GM23338 (cell line): ENCODE results near the gene ERFE. TPM values are rescaled to one million over a fixed set of nuclear protein-coding genes. Genes with fewer than 3 reads are reported as not detected.

Experiments
- ATAC-seq: fragments of 200-7000 bp; cut with Tn5 transposase; 3 replicates; pipeline ENCODE4 v1.9.1; 2020
- DNase-seq: peaks from one replicate; pipeline ENCODE4 v3.0.0-alpha.2; 2015; ENCODE audit warnings: low spot score
- H2AFZ ChIP-seq: fragments of 200-600 bp; sonication (generic); 2 replicates; pipeline ENCODE4 v1.8.0; 2016; ENCODE audit warnings: antibody characterized with exemption, mild to moderate bottlenecking, moderate library complexity
- H3F3A ChIP-seq: fragments of 200-600 bp; sonication (generic); replicated peaks from 2 replicates; pipeline ENCODE4 v1.8.0; 2017; ENCODE audit warnings: antibody characterized with exemption, mixed run types, low read depth
- H3K27ac ChIP-seq: fragments of 200-600 bp; sonication (generic); 2 replicates; pipeline ENCODE4 v1.6.1; 2016; ENCODE audit warnings: low read depth
- H3K27me3 ChIP-seq: fragments of 200-600 bp; sonication (generic); 2 replicates; pipeline ENCODE4 v1.8.0; 2016; ENCODE audit warnings: mild to moderate bottlenecking, mixed run types, moderate library complexity; ENCODE audit not compliant: insufficient read depth
- H3K36me3 ChIP-seq: fragments of 200-600 bp; sonication (generic); 2 replicates; pipeline ENCODE4 v1.8.0; 2016; ENCODE audit warnings: mild to moderate bottlenecking; ENCODE audit not compliant: insufficient read depth
- H3K4me1 ChIP-seq: fragments of 200-600 bp; sonication (generic); 2 replicates; pipeline ENCODE4 v1.8.0; 2016; ENCODE audit warnings: mild to moderate bottlenecking, moderate library complexity; ENCODE audit not compliant: insufficient read depth
- H3K4me2 ChIP-seq: fragments of 200-600 bp; sonication (generic); 2 replicates; pipeline ENCODE4 v1.7.1; 2017; ENCODE audit warnings: mixed run types
- H3K4me3 ChIP-seq: fragments of 200-600 bp; sonication (generic); 2 replicates; pipeline ENCODE4 v1.6.1; 2016; ENCODE audit warnings: mixed run types
- H3K79me2 ChIP-seq: fragments of 200-600 bp; sonication (generic); replicated peaks from 2 replicates; pipeline ENCODE4 v1.8.0; 2017; ENCODE audit warnings: mild to moderate bottlenecking; ENCODE audit not compliant: insufficient read depth
- H3K9me2 ChIP-seq: fragments of 200-600 bp; sonication (generic); 2 replicates; pipeline ENCODE4 v1.8.0; 2017; ENCODE audit not compliant: insufficient read depth
- H4K20me1 ChIP-seq: fragments of 200-600 bp; sonication (generic); replicated peaks from 2 replicates; pipeline ENCODE4 v1.8.0; 2017; ENCODE audit warnings: mild to moderate bottlenecking; ENCODE audit not compliant: insufficient read depth
- H3K27ac Mint-ChIP-seq: 2 replicates; pipeline ENCODE4 v1.8.0; 2020; ENCODE audit warnings: inconsistent platforms, mild to moderate bottlenecking, moderate library complexity, mixed read lengths
- H3K27me3 Mint-ChIP-seq: 3 replicates; pipeline ENCODE4 v1.8.0; 2022; ENCODE audit warnings: low read depth, mild to moderate bottlenecking, moderate library complexity, mixed read lengths, inconsistent platforms; ENCODE audit not compliant: insufficient read depth, poor library complexity
- H3K36me3 Mint-ChIP-seq: 3 replicates; pipeline ENCODE4 v1.8.0; 2021; ENCODE audit warnings: low read depth, mild to moderate bottlenecking, inconsistent platforms, moderate library complexity, mixed read lengths
- H3K4me1 Mint-ChIP-seq: 3 replicates; pipeline ENCODE4 v1.8.0; 2020; ENCODE audit warnings: mild to moderate bottlenecking, inconsistent platforms, mixed read lengths
- H3K4me3 Mint-ChIP-seq: 3 replicates; pipeline ENCODE4 v1.8.0; 2021; ENCODE audit warnings: moderate library complexity, mild to moderate bottlenecking, inconsistent platforms, mixed read lengths
- H3K9me3 Mint-ChIP-seq: 3 replicates; pipeline ENCODE4 v1.8.0; 2020; ENCODE audit warnings: moderate library complexity, mild to moderate bottlenecking, inconsistent platforms, mixed read lengths
- CREB1 ChIP-seq: fragments of 250-450 bp; sonication (Bioruptor Pico); IDR thresholded peaks from 2 replicates; pipeline ENCODE4 v1.5.0; 2020; ENCODE audit warnings: low read depth, mild to moderate bottlenecking, moderate library complexity
- EZH2 ChIP-seq: fragments of 200-600 bp; sonication (generic); IDR thresholded peaks from one replicate; pipeline ENCODE4 v1.8.0; 2017; ENCODE audit warnings: antibody characterized with exemption, mild to moderate bottlenecking, low read depth; ENCODE audit not compliant: unreplicated experiment
- NANOG ChIP-seq: IDR thresholded peaks from 2 replicates; pipeline ENCODE4 v1.6.1; 2016; ENCODE audit warnings: antibody characterized with exemption, borderline replicate concordance
- POLR2AphosphoS5 ChIP-seq: IDR thresholded peaks from 2 replicates; pipeline ENCODE4 v1.6.1; 2016; ENCODE audit warnings: antibody characterized with exemption, low read depth
- ZNF331 ChIP-seq: fragments of 250-450 bp; sonication (Bioruptor Pico); IDR thresholded peaks from 2 replicates; pipeline ENCODE4 v1.5.0; 2020; ENCODE audit warnings: low read depth, mild to moderate bottlenecking, moderate library complexity
- polyA plus RNA-seq: library from polyadenylated mRNA; unstranded; fragments of >200 nt; fragmentation: Nextera tagmentation; extraction: Ambion mirVana; gene quantifications from 2 replicates; pipeline ENCODE4 v1.2.1, GENCODE V29; 2016
- total RNA-seq: library from RNA; depleted of rRNA; stranded (reverse); fragments of >200 nt; shearing (Covaris generic); gene quantifications from 2 replicates; pipeline ENCODE4 v1.2.3, GENCODE V29; 2014
- TF ChIP-seq, protein P1 (sequence below): fragments of 250-450 bp; sonication (Bioruptor Pico); IDR thresholded peaks from 2 replicates; pipeline ENCODE4 v1.5.0; 2020; ENCODE audit warnings: mild to moderate bottlenecking, moderate library complexity
- TF ChIP-seq, protein P2 (sequence below): IDR thresholded peaks from one replicate; pipeline ENCODE4 v1.6.1; 2018; ENCODE audit warnings: antibody characterized with exemption; ENCODE audit not compliant: unreplicated experiment
- TF ChIP-seq, protein P3 (sequence below): IDR thresholded peaks from 2 replicates; pipeline ENCODE4 v1.6.1; 2016; ENCODE audit warnings: antibody characterized with exemption

Gene ERFE
- total and polyA plus RNA-seq, 2 experiments from 2014 or later = 1.0 to 3.3 TPM

DNA sequence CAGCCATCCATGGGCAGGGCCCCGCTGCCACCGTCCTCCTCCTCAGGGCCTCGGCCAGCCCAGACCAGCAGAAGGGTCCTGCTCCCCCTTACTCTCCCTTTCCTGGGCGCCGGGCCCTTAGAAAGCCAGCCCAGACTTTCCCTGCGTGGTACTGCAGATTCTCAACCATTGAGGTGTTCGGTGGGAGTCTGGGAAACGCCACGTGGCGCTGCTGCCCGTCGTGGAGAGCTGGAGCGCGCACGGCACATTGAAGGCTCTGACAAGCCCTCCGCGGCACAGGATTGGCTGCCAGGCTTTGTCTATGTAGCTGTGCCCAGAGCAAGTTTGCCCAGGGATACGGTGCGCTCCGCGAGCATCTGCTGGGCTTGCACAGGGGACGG, 30.7 kb upstream of the ERFE start:
- Mint-ChIP-seq H3K4me3 (peak overlapping the region; percentile 25; the same call in 1 of the 3 replicates), H3K9me3 (no peaks in the 10 kb centered on the region), H3K36me3 (no peaks in the 10 kb centered on the region), H3K4me1 (no peaks in the 10 kb centered on the region), H3K27ac (no peak overlapping the region), H3K27me3 (peaks cover 7% of the 10 kb centered on the region)
- no peaks in the 10 kb centered on the region for H4K20me1 ChIP-seq
- H3K4me1 ChIP-seq = no peaks in the 10 kb centered on the region
- ATAC-seq (peak; percentile 41; the same call in 2 of the 3 replicates), DNase-seq (peak; percentile 39)
- no peaks in the 10 kb centered on the region for H3K9me2 ChIP-seq
- peaks cover 9% of the 10 kb centered on the region; the same call in 1 of the 2 replicates for H3F3A ChIP-seq
- peak overlapping the region; percentile 72 for H3K4me2 ChIP-seq
- no peaks in the 10 kb centered on the region for H3K79me2 ChIP-seq
- H3K36me3 ChIP-seq = no peaks in the 10 kb centered on the region
- no peaks in the 10 kb centered on the region for H3K27me3 ChIP-seq
- H2AFZ ChIP-seq = peak overlapping the region; percentile 97
- TF ChIP-seq ZNF331 (CRISPR knock-in tag) = no peak
- TF ChIP-seq, protein P1, sequence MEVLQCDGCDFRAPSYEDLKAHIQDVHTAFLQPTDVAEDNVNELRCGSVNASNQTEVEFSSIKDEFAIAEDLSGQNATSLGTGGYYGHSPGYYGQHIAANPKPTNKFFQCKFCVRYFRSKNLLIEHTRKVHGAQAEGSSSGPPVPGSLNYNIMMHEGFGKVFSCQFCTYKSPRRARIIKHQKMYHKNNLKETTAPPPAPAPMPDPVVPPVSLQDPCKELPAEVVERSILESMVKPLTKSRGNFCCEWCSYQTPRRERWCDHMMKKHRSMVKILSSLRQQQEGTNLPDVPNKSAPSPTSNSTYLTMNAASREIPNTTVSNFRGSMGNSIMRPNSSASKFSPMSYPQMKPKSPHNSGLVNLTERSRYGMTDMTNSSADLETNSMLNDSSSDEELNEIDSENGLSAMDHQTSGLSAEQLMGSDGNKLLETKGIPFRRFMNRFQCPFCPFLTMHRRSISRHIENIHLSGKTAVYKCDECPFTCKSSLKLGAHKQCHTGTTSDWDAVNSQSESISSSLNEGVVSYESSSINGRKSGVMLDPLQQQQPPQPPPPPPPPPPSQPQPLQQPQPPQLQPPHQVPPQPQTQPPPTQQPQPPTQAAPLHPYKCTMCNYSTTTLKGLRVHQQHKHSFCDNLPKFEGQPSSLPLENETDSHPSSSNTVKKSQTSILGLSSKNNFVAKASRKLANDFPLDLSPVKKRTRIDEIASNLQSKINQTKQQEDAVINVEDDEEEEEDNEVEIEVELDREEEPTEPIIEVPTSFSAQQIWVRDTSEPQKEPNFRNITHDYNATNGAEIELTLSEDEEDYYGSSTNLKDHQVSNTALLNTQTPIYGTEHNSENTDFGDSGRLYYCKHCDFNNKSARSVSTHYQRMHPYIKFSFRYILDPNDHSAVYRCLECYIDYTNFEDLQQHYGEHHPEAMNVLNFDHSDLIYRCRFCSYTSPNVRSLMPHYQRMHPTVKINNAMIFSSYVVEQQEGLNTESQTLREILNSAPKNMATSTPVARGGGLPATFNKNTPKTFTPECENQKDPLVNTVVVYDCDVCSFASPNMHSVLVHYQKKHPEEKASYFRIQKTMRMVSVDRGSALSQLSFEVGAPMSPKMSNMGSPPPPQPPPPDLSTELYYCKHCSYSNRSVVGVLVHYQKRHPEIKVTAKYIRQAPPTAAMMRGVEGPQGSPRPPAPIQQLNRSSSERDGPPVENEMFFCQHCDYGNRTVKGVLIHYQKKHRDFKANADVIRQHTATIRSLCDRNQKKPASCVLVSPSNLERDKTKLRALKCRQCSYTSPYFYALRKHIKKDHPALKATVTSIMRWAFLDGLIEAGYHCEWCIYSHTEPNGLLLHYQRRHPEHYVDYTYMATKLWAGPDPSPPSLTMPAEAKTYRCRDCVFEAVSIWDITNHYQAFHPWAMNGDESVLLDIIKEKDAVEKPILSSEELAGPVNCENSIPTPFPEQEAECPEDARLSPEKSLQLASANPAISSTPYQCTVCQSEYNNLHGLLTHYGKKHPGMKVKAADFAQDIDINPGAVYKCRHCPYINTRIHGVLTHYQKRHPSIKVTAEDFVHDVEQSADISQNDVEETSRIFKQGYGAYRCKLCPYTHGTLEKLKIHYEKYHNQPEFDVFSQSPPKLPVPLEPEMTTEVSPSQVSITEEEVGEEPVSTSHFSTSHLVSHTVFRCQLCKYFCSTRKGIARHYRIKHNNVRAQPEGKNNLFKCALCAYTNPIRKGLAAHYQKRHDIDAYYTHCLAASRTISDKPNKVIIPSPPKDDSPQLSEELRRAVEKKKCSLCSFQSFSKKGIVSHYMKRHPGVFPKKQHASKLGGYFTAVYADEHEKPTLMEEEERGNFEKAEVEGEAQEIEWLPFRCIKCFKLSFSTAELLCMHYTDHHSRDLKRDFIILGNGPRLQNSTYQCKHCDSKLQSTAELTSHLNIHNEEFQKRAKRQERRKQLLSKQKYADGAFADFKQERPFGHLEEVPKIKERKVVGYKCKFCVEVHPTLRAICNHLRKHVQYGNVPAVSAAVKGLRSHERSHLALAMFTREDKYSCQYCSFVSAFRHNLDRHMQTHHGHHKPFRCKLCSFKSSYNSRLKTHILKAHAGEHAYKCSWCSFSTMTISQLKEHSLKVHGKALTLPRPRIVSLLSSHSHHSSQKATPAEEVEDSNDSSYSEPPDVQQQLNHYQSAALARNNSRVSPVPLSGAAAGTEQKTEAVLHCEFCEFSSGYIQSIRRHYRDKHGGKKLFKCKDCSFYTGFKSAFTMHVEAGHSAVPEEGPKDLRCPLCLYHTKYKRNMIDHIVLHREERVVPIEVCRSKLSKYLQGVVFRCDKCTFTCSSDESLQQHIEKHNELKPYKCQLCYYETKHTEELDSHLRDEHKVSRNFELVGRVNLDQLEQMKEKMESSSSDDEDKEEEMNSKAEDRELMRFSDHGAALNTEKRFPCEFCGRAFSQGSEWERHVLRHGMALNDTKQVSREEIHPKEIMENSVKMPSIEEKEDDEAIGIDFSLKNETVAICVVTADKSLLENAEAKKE (CRISPR knock-in tag) = no peak
- no peak overlapping the region for H3K27ac ChIP-seq
- peak overlapping the region; percentile 51; the same call in 1 of the 2 replicates for H3K4me3 ChIP-seq

DNA sequence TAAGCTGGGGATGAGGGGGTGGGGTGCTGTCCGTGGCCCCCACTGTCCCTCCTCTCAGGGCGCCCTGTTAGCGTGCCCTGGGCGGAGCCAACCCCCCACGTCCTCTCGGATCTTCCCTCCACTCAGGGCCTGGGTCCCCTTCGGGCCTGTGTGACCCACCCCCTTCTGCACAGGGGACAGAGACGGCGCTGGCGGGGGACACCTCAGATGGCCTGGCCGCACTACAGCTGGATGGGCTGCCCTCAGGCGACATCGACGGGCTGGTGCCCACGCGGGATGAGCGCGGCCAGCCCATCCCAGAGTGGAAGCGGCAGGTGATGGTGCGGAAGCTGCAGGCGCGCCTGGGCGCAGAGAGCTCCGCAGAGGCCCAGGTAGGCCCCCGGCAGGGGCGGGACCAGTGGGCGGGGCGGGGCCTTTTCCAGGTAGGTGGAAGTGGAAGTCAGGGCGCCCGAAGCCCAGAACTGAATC, 30.2 kb upstream of the ERFE start:
- Histone ChIP-seq H3K9me2 (no peaks in the 10 kb centered on the region), H3K4me3 (peak overlapping the region; percentile 51), H4K20me1 (no peaks in the 10 kb centered on the region), H3F3A (peaks cover 9% of the 10 kb centered on the region; the same call in 1 of the 2 replicates), H3K27ac (no peak overlapping the region), H3K4me1 (no peaks in the 10 kb centered on the region), H3K36me3 (no peaks in the 10 kb centered on the region), H2AFZ (peak overlapping the region; percentile 97), H3K4me2 (peak overlapping the region; percentile 72), H3K27me3 (no peaks in the 10 kb centered on the region), H3K79me2 (no peaks in the 10 kb centered on the region)
- H3K27ac Mint-ChIP-seq = no peak overlapping the region
- peaks cover 10% of the 10 kb centered on the region for H3K27me3 Mint-ChIP-seq
- no peak for TF ChIP-seq CREB1 (CRISPR knock-in tag)
- no peak; the same call in 1 of the 2 replicates for TF ChIP-seq POLR2AphosphoS5
- no peak for TF ChIP-seq EZH2
- no peak for TF ChIP-seq NANOG
- TF ChIP-seq ZNF331 (CRISPR knock-in tag) = no peak
- TF ChIP-seq, protein P2, sequence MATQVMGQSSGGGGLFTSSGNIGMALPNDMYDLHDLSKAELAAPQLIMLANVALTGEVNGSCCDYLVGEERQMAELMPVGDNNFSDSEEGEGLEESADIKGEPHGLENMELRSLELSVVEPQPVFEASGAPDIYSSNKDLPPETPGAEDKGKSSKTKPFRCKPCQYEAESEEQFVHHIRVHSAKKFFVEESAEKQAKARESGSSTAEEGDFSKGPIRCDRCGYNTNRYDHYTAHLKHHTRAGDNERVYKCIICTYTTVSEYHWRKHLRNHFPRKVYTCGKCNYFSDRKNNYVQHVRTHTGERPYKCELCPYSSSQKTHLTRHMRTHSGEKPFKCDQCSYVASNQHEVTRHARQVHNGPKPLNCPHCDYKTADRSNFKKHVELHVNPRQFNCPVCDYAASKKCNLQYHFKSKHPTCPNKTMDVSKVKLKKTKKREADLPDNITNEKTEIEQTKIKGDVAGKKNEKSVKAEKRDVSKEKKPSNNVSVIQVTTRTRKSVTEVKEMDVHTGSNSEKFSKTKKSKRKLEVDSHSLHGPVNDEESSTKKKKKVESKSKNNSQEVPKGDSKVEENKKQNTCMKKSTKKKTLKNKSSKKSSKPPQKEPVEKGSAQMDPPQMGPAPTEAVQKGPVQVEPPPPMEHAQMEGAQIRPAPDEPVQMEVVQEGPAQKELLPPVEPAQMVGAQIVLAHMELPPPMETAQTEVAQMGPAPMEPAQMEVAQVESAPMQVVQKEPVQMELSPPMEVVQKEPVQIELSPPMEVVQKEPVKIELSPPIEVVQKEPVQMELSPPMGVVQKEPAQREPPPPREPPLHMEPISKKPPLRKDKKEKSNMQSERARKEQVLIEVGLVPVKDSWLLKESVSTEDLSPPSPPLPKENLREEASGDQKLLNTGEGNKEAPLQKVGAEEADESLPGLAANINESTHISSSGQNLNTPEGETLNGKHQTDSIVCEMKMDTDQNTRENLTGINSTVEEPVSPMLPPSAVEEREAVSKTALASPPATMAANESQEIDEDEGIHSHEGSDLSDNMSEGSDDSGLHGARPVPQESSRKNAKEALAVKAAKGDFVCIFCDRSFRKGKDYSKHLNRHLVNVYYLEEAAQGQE = no peak
- TF ChIP-seq, protein P3, sequence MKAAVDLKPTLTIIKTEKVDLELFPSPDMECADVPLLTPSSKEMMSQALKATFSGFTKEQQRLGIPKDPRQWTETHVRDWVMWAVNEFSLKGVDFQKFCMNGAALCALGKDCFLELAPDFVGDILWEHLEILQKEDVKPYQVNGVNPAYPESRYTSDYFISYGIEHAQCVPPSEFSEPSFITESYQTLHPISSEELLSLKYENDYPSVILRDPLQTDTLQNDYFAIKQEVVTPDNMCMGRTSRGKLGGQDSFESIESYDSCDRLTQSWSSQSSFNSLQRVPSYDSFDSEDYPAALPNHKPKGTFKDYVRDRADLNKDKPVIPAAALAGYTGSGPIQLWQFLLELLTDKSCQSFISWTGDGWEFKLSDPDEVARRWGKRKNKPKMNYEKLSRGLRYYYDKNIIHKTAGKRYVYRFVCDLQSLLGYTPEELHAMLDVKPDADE = no peak
- no peaks in the 10 kb centered on the region for H3K9me3 Mint-ChIP-seq
- peak; percentile 85 for DNase-seq
- peaks cover 5% of the 10 kb centered on the region; the same call in 1 of the 3 replicates for H3K4me1 Mint-ChIP-seq
- no peaks in the 10 kb centered on the region for H3K36me3 Mint-ChIP-seq
- H3K4me3 Mint-ChIP-seq = peak overlapping the region; percentile 25; the same call in 2 of the 3 replicates
- peak; percentile 82 for ATAC-seq
